CD4-positive, CD25-positive, alpha-beta regulatory T cell (primary cell): ENCODE results near the gene KLK10. TPM values are rescaled to one million over a fixed set of nuclear protein-coding genes. Genes with fewer than 3 reads are reported as not detected.
A peak's percentile ranks its signal among the peaks of the same experiment; 100 is the strongest.

ENCODE experiments used
- ATAC-seq, 2 donors: fragments of 150-1000 bp; cut with Tn5 transposase; one replicate each; pipeline ENCODE4 v1.10.0; 2021; ENCODE audit warnings: low read depth in 2 of 2, moderate number of reproducible peaks in 2 of 2, moderate library complexity in 1 of 2
- DNase-seq, 3 donors: peaks; one replicate each; pipeline versions ENCODE4 v3.0.0 to v3.0.0-alpha.2; 2012 to 2022; ENCODE audit warnings: mixed read lengths in 1 of 3
- H3K27ac ChIP-seq: one replicate; pipeline ENCODE4 v1.7.0; 2013; ENCODE audit warnings: mild to moderate bottlenecking, low read length; ENCODE audit not compliant: insufficient read depth, poor library complexity, severe bottlenecking
- H3K27me3 ChIP-seq: one replicate; pipeline ENCODE4 v1.7.0; 2013; ENCODE audit warnings: low read length; ENCODE audit not compliant: control insufficient read depth, insufficient read depth
- H3K36me3 ChIP-seq: one replicate; pipeline ENCODE4 v1.7.0; 2013; ENCODE audit warnings: mild to moderate bottlenecking, low read length, moderate library complexity; ENCODE audit not compliant: control insufficient read depth, insufficient read depth
- H3K4me1 ChIP-seq: 2 replicates; pipeline ENCODE4 v1.7.0; 2013; ENCODE audit warnings: mild to moderate bottlenecking, low read length; ENCODE audit not compliant: insufficient read depth, control insufficient read depth, poor library complexity, severe bottlenecking
- H3K4me3 ChIP-seq: one replicate; pipeline ENCODE4 v1.7.0; 2013; ENCODE audit warnings: low read depth, mild to moderate bottlenecking, low read length, moderate library complexity
- H3K9me3 ChIP-seq, 2 experiments: 1 replicate in 1 of 2; 2 replicates in 1 of 2; pipeline ENCODE4 v1.7.0; 2013; ENCODE audit warnings: low read length in 2 of 2, mild to moderate bottlenecking in 1 of 2, moderate library complexity in 1 of 2; ENCODE audit not compliant: control insufficient read depth in 2 of 2
- H3K27ac Mint-ChIP-seq, 3 donors: one replicate each; pipeline ENCODE4 v1.8.0; 2020 to 2022; ENCODE audit warnings: mild to moderate bottlenecking in 3 of 3, mixed read lengths in 3 of 3, moderate library complexity in 2 of 3
- H3K27me3 Mint-ChIP-seq: one replicate; pipeline ENCODE4 v1.8.0; 2022; ENCODE audit warnings: mild to moderate bottlenecking, mixed read lengths
- H3K36me3 Mint-ChIP-seq: one replicate; pipeline ENCODE4 v1.8.0; 2020; ENCODE audit warnings: mixed read lengths
- H3K4me1 Mint-ChIP-seq, 4 donors: one replicate each; pipeline ENCODE4 v1.8.0; 2020 to 2022; ENCODE audit warnings: mixed read lengths in 4 of 4, mild to moderate bottlenecking in 1 of 4
- H3K4me3 Mint-ChIP-seq, 4 donors: one replicate each; pipeline ENCODE4 v1.8.0; 2020 to 2022; ENCODE audit warnings: mild to moderate bottlenecking in 4 of 4, mixed read lengths in 4 of 4, moderate library complexity in 3 of 4
- H3K9me3 Mint-ChIP-seq, 7 donors: one replicate each; pipeline ENCODE4 v1.8.0; 2020 to 2022; ENCODE audit warnings: mixed read lengths in 7 of 7, mild to moderate bottlenecking in 3 of 7, moderate library complexity in 2 of 7
- polyA plus RNA-seq, 4 donors: library from polyadenylated mRNA; unstranded; fragments of 300-500 nt; fragmentation: Illumina TruSeq; gene quantifications; one replicate each; pipeline ENCODE4 v1.2.3, GENCODE V29; 2021
- total RNA-seq: library from RNA; stranded (reverse); gene quantifications from one replicate; pipeline ENCODE4 v1.2.3, GENCODE V29; 2022

Gene KLK10
- total and polyA plus RNA-seq, 5 donors from 2014 or later = not detected

DNA sequence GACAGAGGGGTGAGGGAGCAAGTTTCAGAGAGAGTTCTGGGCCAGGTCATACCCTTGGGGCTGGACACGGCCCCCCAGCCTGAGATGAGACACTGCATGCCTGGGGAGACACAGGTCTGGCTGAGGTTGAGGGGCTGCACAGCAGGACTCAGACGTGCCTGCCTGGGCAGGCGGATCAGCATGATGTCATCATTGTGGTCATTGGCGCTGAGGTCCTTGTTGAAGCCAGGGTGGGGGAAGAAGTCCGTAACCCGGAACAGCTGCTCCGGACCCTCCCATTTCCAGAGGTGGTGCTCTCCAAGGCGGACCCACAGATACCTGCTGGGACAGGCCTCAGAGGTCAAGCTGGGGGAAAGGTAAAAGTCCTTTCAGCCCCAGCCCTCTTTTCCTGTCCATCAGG is 13.1 kb downstream of the KLK10 start:
- Mint-ChIP-seq H3K36me3 (no peaks in the 10 kb centered on the region), H3K9me3 (peaks cover 0 to 2% (median 0%) of the 10 kb centered on the region in 7 donors), H3K27ac (no peak overlapping the region), H3K4me3 (no peak overlapping the region), H3K27me3 (peaks cover 25% of the 10 kb centered on the region), H3K4me1 (no peaks in the 10 kb centered on the region)
- Histone ChIP-seq H3K9me3 (no peaks in the 10 kb centered on the region), H3K27me3 (no peaks in the 10 kb centered on the region), H3K4me3 (no peak overlapping the region), H3K36me3 (no peaks in the 10 kb centered on the region), H3K27ac (no peak overlapping the region), H3K4me1 (no peaks in the 10 kb centered on the region)
- ATAC-seq (no peak), DNase-seq (no peak)

DNA sequence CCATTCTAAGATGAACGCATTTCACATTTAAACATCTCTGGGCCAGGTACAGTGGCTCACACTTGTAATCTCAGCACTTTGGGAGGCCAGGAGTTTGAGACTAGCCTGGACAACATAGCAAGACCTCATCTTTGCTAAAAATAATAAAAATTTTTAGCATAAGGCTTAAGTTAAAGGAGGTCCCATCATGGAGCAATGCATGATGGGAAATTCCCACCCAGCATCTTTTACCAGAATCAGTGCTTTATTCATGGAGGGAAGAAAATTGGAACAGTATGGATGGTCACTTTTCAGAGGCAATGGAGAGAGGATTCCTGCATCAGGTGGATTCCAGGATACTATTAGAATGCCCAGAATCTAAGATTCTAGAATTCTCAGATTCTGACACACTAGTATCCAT is 14.3 kb downstream of the KLK10 start:
- H3K4me3 ChIP-seq = no peak overlapping the region
- no peak for ATAC-seq
- no peaks in the 10 kb centered on the region for H3K4me1 Mint-ChIP-seq
- H3K9me3 Mint-ChIP-seq = no peaks in the 10 kb centered on the region
- no peak overlapping the region for H3K27ac ChIP-seq
- no peaks in the 10 kb centered on the region for H3K36me3 Mint-ChIP-seq
- H3K27ac Mint-ChIP-seq = no peak overlapping the region
- H3K4me3 Mint-ChIP-seq = no peak overlapping the region
- H3K9me3 ChIP-seq = no peaks in the 10 kb centered on the region
- no peak for DNase-seq
- H3K4me1 ChIP-seq = no peaks in the 10 kb centered on the region
- no peaks in the 10 kb centered on the region for H3K36me3 ChIP-seq
- H3K27me3 Mint-ChIP-seq = peaks cover 22% of the 10 kb centered on the region
- no peaks in the 10 kb centered on the region for H3K27me3 ChIP-seq

DNA sequence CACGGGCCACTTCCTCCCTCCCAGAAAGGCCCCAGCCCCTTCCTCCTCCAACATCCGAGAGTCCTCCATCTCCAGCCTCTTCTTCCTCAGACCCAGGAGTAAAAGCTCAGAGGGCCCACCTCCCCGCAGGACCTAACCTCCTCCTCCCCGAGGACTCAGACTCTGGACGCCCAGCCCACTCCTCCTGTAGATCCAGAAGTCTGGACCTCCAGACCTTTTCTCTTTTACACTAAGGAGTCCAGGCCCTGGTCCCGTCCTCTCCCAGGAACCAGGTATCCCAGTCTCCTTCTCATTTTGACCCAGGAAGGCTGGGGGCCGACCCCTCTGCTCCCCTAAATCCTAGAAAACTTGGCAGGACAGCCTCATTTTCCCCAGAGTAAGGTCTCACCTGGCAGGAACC is 16.2 kb downstream of the KLK10 start:
- Histone ChIP-seq H3K27me3 (peaks cover 3% of the 10 kb centered on the region), H3K27ac (no peak overlapping the region), H3K4me1 (no peaks in the 10 kb centered on the region), H3K4me3 (no peak overlapping the region), H3K36me3 (no peaks in the 10 kb centered on the region), H3K9me3 (no peaks in the 10 kb centered on the region)
- Mint-ChIP-seq H3K9me3 (no peaks in the 10 kb centered on the region), H3K4me3 (no peak overlapping the region), H3K27ac (no peak overlapping the region), H3K4me1 (no peaks in the 10 kb centered on the region), H3K36me3 (no peaks in the 10 kb centered on the region), H3K27me3 (peaks cover 16% of the 10 kb centered on the region)
- ATAC-seq (no peak), DNase-seq (no peak)

DNA sequence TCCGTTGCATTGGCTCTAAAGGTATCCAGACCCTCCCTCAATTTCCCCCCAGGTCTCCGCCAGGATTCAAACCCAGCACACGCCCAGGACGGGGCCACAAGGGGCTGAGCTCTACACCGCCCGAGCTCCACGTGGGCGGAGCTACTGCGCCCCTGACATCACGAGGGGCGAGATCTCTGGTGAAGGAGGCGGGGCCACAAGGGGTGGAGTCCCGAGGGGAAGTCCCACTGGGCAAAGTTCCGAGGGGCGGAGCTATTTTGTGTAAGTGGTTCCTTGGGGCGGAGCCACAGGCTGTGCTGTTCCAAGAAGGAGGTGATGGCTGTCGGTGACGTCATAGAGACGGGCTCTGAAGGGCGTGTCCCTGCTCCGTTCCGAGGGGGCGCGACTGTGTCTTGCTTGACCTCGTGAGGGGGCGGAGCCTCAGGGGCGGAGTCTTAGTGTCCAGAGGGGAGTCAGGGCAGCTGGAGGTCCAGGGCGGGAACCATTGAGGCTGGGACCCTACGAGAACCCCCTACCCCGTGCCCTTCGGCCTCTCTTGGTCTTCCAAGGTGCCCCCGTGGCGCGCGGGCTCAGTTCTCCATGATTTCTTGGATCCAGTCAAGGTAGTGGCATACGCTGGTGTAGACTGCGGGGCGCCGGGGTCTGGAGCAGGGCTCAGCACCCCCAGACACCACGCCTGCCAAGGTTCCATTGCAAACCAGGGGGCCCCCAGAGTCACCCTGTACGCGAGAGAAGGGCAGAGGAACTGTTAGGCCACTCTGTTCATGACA is 16.8 kb downstream of the KLK10 start:
- Mint-ChIP-seq H3K4me3 (no peak overlapping the region), H3K9me3 (no peaks in the 10 kb centered on the region), H3K27ac (no peak overlapping the region), H3K4me1 (no peaks in the 10 kb centered on the region), H3K27me3 (peaks cover 16% of the 10 kb centered on the region), H3K36me3 (no peaks in the 10 kb centered on the region)
- H3K9me3 ChIP-seq = no peaks in the 10 kb centered on the region
- DNase-seq (peak in 1 of 3 donors; percentile 12), ATAC-seq (no peak)
- H3K4me3 ChIP-seq = no peak overlapping the region
- H3K27me3 ChIP-seq = peaks cover 3% of the 10 kb centered on the region
- no peak overlapping the region for H3K27ac ChIP-seq
- H3K4me1 ChIP-seq = no peaks in the 10 kb centered on the region
- no peaks in the 10 kb centered on the region for H3K36me3 ChIP-seq

DNA sequence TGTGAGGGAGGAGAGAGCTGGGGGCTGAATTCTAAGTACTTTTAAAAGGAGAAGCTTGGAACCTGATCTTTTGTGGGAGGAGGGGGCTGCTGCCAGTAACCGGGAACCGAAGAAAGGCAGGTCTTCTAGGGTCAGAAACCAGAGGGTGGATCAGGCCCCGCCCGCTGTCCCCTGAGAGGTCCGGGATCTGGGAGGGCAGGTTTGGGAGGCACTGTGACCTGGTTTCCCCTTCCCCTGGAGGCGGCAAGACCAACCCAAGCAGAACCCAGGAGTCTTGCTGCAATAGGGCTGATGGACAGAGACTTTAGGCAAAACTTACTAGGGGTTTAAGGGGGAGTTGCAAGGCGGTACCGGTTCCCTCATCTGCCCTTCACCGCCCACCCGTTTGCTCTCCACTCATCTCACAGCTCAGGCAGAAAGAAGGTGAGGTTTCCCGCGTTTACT is 17.4 kb downstream of the KLK10 start:
- H3K4me3 ChIP-seq = no peak overlapping the region
- Mint-ChIP-seq H3K4me3 (no peak overlapping the region), H3K27ac (no peak overlapping the region), H3K9me3 (no peaks in the 10 kb centered on the region), H3K4me1 (no peaks in the 10 kb centered on the region), H3K36me3 (no peaks in the 10 kb centered on the region), H3K27me3 (peaks cover 16% of the 10 kb centered on the region)
- H3K9me3 ChIP-seq = no peaks in the 10 kb centered on the region
- DNase-seq = no peak
- no peaks in the 10 kb centered on the region for H3K4me1 ChIP-seq
- H3K36me3 ChIP-seq = no peaks in the 10 kb centered on the region
- H3K27ac ChIP-seq = no peak overlapping the region
- peaks cover 3% of the 10 kb centered on the region for H3K27me3 ChIP-seq
- ATAC-seq = no peak

DNA sequence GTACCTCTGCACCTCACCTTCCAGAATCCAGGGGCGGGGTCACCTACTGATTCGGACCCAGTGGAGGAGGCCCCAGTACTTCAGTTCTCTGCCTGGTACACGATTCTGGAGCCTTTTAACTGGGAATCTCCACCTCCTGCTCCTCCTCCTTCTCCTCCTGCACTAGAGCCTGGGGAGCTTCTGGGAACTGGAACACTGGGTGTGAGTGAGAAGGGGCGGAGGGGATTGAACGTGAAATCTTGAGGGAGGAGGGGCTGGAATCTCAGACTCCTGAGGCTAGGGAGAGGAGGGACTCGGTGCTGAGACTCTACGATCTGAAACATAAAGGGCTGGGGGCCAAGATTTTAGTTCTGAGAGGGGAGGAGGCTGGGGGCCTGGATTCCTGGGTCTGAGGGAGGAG is 18.0 kb downstream of the KLK10 start, which contains the start of gene KLK8:
Gene KLK8 (minus strand): TSS at position 90 of the 400 bp plus-strand sequence. CDS start 437 bp downstream, outside the sequence.
- Histone ChIP-seq H3K36me3 (no peaks in the 10 kb centered on the region), H3K27ac (no peak within 1 kb of the TSS), H3K4me3 (no peak within 1 kb of the TSS), H3K27me3 (peaks cover 3% of the 10 kb centered on the region), H3K4me1 (no peaks in the 10 kb centered on the region), H3K9me3 (no peaks in the 10 kb centered on the region)
- no peak for DNase-seq
- H3K4me3 Mint-ChIP-seq = no peak within 1 kb of the TSS
- no peaks in the 10 kb centered on the region for H3K9me3 Mint-ChIP-seq
- H3K27ac Mint-ChIP-seq = no peak within 1 kb of the TSS
- no peaks in the 10 kb centered on the region for H3K36me3 Mint-ChIP-seq
- H3K4me1 Mint-ChIP-seq = no peaks in the 10 kb centered on the region
- peaks cover 16% of the 10 kb centered on the region for H3K27me3 Mint-ChIP-seq
- ATAC-seq = no peak

DNA sequence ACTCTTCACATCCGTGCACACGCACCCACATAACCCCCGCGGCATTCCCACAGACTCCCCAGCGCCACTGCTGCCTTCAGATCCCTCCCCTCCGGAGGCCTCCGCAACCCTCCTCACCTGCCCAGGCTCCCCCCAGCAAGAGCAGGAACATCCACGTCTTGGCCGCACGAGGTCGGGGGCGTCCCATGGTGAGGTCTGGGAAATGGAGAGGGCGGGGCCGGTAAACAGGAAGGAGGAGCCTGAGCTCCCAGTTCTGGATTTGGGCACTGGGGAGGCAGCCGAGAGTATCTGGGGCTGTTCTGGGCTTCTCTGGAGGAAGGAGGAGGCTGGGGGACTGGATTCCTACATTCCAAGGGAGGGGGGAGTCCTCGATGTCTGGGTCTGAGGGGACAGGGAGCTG is 18.5 kb downstream of the KLK10 start:
- Histone ChIP-seq H3K4me1 (no peaks in the 10 kb centered on the region), H3K4me3 (no peak overlapping the region), H3K36me3 (no peaks in the 10 kb centered on the region), H3K27me3 (peaks cover 3% of the 10 kb centered on the region), H3K27ac (no peak overlapping the region), H3K9me3 (no peaks in the 10 kb centered on the region)
- Mint-ChIP-seq H3K4me3 (no peak overlapping the region), H3K4me1 (no peaks in the 10 kb centered on the region), H3K27ac (no peak overlapping the region), H3K27me3 (peaks cover 16% of the 10 kb centered on the region), H3K36me3 (no peaks in the 10 kb centered on the region), H3K9me3 (no peaks in the 10 kb centered on the region)
- ATAC-seq (no peak), DNase-seq (no peak)

DNA sequence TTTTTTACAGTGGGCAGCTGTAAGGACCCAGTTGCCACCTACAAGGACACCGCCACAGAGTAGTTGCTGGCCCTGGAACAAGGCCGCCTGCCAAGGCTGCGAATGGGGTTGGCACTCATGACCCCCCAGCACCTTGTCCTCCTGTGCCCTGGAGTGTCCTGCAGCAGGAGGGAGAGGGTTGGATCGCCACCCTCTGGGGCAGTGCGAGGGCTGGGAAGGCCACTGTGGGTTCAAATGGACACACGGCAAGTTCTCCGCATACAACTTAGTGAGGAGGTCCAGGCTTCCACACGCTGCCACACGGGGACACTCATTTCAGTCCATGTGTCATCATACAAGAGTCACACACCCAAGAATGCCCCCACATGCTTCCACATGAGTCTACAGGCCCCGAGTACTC is 19.1 kb downstream of the KLK10 start:
- Histone ChIP-seq H3K9me3 (no peaks in the 10 kb centered on the region), H3K27me3 (peaks cover 3% of the 10 kb centered on the region), H3K27ac (no peak overlapping the region), H3K36me3 (no peaks in the 10 kb centered on the region), H3K4me3 (no peak overlapping the region), H3K4me1 (no peaks in the 10 kb centered on the region)
- DNase-seq (no peak), ATAC-seq (no peak)
- Mint-ChIP-seq H3K27me3 (peaks cover 16% of the 10 kb centered on the region), H3K4me3 (no peak overlapping the region), H3K9me3 (no peaks in the 10 kb centered on the region), H3K27ac (no peak overlapping the region), H3K36me3 (no peaks in the 10 kb centered on the region), H3K4me1 (no peaks in the 10 kb centered on the region)
